Measurements from ENCODE around the gene SLC66A2.

DNA sequence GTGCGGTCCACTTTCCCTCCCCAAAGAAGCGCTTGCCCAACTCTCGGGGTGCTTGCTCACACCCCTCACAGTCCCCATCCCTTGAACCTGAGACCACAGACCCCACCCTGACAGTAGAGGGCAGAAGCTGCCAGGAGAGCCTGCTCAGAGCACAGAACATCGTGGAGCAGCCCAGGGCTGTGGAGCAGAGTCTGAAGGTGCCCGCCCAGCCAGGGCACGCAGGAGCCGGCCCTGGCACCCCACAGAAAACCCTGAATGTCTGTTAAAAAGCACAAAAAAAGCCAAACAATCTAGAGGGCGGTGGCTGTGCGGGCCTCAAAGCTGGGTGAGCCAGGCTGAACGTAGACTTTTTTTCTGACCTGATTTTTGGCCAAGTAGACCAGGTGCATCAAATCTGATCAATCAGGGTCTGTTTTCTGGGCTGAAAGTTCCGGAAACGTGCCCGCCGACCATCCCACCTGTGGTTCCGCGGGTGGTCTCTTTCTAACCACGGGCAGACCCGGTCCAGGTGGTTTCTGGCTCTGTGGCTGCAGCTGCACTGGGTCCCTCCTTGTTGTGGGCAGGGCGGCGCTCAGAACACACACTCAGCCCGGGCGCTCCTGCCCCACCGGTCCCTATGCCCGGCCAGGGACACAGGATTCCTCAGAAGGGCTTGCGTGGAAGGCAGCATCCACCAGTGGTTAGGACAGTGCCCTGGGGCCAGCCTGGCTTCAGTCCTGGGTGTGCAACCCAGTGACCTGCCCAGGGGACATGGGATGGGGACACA is 66.3 kb downstream of the SLC66A2 start:
- TF ChIP-seq EP300 (IDR thresholded peaks at IDR 0.05) (no peak), POLR2A (IDR thresholded peaks at IDR 0.05) (no peak)
- TF ChIP-seq, protein P1, sequence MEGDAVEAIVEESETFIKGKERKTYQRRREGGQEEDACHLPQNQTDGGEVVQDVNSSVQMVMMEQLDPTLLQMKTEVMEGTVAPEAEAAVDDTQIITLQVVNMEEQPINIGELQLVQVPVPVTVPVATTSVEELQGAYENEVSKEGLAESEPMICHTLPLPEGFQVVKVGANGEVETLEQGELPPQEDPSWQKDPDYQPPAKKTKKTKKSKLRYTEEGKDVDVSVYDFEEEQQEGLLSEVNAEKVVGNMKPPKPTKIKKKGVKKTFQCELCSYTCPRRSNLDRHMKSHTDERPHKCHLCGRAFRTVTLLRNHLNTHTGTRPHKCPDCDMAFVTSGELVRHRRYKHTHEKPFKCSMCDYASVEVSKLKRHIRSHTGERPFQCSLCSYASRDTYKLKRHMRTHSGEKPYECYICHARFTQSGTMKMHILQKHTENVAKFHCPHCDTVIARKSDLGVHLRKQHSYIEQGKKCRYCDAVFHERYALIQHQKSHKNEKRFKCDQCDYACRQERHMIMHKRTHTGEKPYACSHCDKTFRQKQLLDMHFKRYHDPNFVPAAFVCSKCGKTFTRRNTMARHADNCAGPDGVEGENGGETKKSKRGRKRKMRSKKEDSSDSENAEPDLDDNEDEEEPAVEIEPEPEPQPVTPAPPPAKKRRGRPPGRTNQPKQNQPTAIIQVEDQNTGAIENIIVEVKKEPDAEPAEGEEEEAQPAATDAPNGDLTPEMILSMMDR (IDR thresholded peaks at IDR 0.05), result no peak
